Fibroblast of lung (primary cell): ENCODE results near the gene TMEM37. TPM values are rescaled to one million over a fixed set of nuclear protein-coding genes. Genes with fewer than 3 reads are reported as not detected.

Experiments used
- DNase-seq, 2 donors: peaks; one replicate each; pipeline versions ENCODE4 v3.0.0 to v3.0.0-alpha.2; 2010; ENCODE audit warnings: low read depth in 2 of 2
- H2AFZ ChIP-seq: 2 replicates; pipeline ENCODE4 v1.5.1; 2012; ENCODE audit warnings: low read length, control low read depth, inconsistent platforms
- H3K27ac ChIP-seq: 2 replicates; pipeline ENCODE4 v1.5.1; 2011; ENCODE audit warnings: low read length, control low read depth; ENCODE audit not compliant: insufficient read depth
- H3K27me3 ChIP-seq: 2 replicates; pipeline ENCODE4 v1.5.1; 2011; ENCODE audit warnings: mild to moderate bottlenecking, low read length; ENCODE audit not compliant: control insufficient read depth, insufficient read depth
- H3K36me3 ChIP-seq: 2 replicates; pipeline ENCODE4 v1.5.1; 2011; ENCODE audit warnings: low read length; ENCODE audit not compliant: control insufficient read depth, insufficient read depth
- H3K4me1 ChIP-seq: 2 replicates; pipeline ENCODE4 v1.5.1; 2011; ENCODE audit warnings: low read length; ENCODE audit not compliant: control insufficient read depth, insufficient read depth; ENCODE audit errors: extremely low read depth
- H3K4me2 ChIP-seq: 2 replicates; pipeline ENCODE4 v1.5.1; 2011; ENCODE audit warnings: low read length, control low read depth; ENCODE audit not compliant: insufficient read depth; ENCODE audit errors: extremely low read depth
- H3K4me3 ChIP-seq, 4 experiments: fragments of 200-600 bp in 1 of 4; sonication (generic) in 1 of 4; replicated peaks in 1 of 4; 2 replicates each; pipeline ENCODE4 v1.5.1; 2011 to 2016; ENCODE audit warnings: low read length in 4 of 4, low read depth in 3 of 4, mild to moderate bottlenecking in 3 of 4, control low read depth in 2 of 4, inconsistent platforms in 1 of 4, mixed read lengths in 1 of 4; ENCODE audit not compliant: insufficient read depth in 1 of 4; ENCODE audit errors: control extremely low read depth in 1 of 4
- H3K79me2 ChIP-seq: 2 replicates; pipeline ENCODE4 v1.5.1; 2012; ENCODE audit warnings: mild to moderate bottlenecking, low read length, inconsistent platforms; ENCODE audit not compliant: control insufficient read depth, insufficient read depth
- H3K9ac ChIP-seq: 2 replicates; pipeline ENCODE4 v1.5.1; 2011; ENCODE audit warnings: mild to moderate bottlenecking, low read length, control low read depth; ENCODE audit not compliant: insufficient read depth
- H3K9me3 ChIP-seq: 2 replicates; pipeline ENCODE4 v1.5.1; 2012; ENCODE audit warnings: low read depth, low read length; ENCODE audit not compliant: control insufficient read depth, insufficient read depth
- H4K20me1 ChIP-seq: 2 replicates; pipeline ENCODE4 v1.5.1; 2011; ENCODE audit warnings: low read length; ENCODE audit not compliant: control insufficient read depth, insufficient read depth; ENCODE audit errors: extremely low read depth
- EZH2 ChIP-seq: IDR thresholded peaks from 2 replicates; pipeline ENCODE4 v1.5.1; 2012; ENCODE audit warnings: low read length, control low read depth, mild to moderate bottlenecking; ENCODE audit errors: missing control alignments
- polyA plus RNA-seq, 2 donors: library from polyadenylated mRNA; depleted of rRNA in 1 of 2; stranded (reverse) in 1 of 2; unstranded in 1 of 2; fragments of >200 nt; gene quantifications; 2 replicates each; pipeline ENCODE4 v1.2.1, GENCODE V29; 2011 to 2012; ENCODE audit warnings: missing spikeins in 1 of 2
- total RNA-seq: library from RNA; depleted of rRNA; stranded (reverse); fragments of >200 nt; gene quantifications from 2 replicates; pipeline ENCODE4 v1.2.1, GENCODE V29; 2014
- TF ChIP-seq, protein P1 (sequence below), 2 donors: IDR thresholded peaks in 1 of 2; conservative IDR thresholded peaks in 1 of 2; 1 replicate in 1 of 2; 2 replicates in 1 of 2; pipeline ENCODE4 v1.5.1; 2011 to 2012; ENCODE audit warnings: low read length in 2 of 2, control low read depth in 1 of 2, inconsistent platforms in 1 of 2, low read depth in 1 of 2, mild to moderate bottlenecking in 1 of 2

The TMEM37 gene
- total and polyA plus RNA-seq, 2 donors (not counting 1 experiment from before 2014, with no cell fraction given): 0.50 to 0.99 TPM

DNA sequence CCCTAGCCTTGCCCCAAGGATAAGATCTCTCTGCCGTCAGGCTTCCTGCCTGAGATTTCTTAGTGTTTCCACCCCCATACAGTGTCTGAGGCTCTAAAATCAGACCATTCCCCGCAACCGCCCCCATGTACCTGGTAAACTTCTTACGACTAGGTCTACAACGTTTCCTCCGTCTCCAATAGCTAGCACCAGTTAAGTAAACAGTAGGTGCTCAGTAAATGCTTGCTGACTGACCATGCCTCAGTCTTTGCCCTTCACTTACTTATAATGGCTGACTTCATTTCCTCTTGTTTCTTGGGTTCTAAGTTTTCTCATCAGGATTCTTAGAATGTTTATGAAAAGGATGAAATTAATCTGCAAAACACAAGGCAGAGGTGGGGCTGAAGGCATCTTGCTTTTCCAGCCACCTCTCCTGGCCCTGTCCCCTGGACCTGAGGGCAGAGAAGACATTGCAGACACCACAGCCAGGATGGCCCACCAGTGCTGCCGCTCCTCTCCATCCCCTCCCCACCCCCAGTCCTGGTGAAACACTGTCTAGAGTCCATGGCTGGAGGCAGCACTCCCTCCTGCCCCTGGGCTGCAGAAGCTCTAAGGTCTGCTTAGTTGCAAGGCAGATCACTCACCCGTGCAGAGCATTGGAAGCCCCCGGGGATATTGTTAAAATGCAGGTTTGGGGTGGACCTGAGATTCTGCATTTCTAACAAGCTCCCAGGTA lies 16.9 kb downstream of the TMEM37 start:
- H2AFZ ChIP-seq: no peak overlapping the region
- H3K4me2 ChIP-seq: no peak overlapping the region
- no peaks in the 10 kb centered on the region for H3K9me3 ChIP-seq
- peaks cover 7% of the 10 kb centered on the region for H3K27me3 ChIP-seq
- TF ChIP-seq, protein P1, sequence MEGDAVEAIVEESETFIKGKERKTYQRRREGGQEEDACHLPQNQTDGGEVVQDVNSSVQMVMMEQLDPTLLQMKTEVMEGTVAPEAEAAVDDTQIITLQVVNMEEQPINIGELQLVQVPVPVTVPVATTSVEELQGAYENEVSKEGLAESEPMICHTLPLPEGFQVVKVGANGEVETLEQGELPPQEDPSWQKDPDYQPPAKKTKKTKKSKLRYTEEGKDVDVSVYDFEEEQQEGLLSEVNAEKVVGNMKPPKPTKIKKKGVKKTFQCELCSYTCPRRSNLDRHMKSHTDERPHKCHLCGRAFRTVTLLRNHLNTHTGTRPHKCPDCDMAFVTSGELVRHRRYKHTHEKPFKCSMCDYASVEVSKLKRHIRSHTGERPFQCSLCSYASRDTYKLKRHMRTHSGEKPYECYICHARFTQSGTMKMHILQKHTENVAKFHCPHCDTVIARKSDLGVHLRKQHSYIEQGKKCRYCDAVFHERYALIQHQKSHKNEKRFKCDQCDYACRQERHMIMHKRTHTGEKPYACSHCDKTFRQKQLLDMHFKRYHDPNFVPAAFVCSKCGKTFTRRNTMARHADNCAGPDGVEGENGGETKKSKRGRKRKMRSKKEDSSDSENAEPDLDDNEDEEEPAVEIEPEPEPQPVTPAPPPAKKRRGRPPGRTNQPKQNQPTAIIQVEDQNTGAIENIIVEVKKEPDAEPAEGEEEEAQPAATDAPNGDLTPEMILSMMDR (conservative IDR thresholded peaks at IDR 0.05 in 1 of 2, IDR thresholded peaks at IDR 0.05 in 1 of 2; ENCODE audit: low read depth in 1 of 2, low read length in 2 of 2): no peak
- TF ChIP-seq EZH2: no peak
- H3K79me2 ChIP-seq: no peaks in the 10 kb centered on the region
- H3K4me3 ChIP-seq: no peak overlapping the region
- no peaks in the 10 kb centered on the region for H3K4me1 ChIP-seq
- H3K36me3 ChIP-seq: no peaks in the 10 kb centered on the region
- no peak overlapping the region for H3K27ac ChIP-seq
- H3K9ac ChIP-seq: no peak overlapping the region
- no peaks in the 10 kb centered on the region for H4K20me1 ChIP-seq
- DNase-seq: no peak

- no peak overlapping the region for H3K27ac ChIP-seq
- no peak overlapping the region for H3K4me3 ChIP-seq
- TF ChIP-seq, protein P1 (conservative IDR thresholded peaks at IDR 0.05 in 1 of 2, IDR thresholded peaks at IDR 0.05 in 1 of 2; ENCODE audit: low read depth in 1 of 2, low read length in 2 of 2): no peak
- H3K9ac ChIP-seq: no peak overlapping the region
- H3K4me2 ChIP-seq: no peak overlapping the region
- no peak overlapping the region for H2AFZ ChIP-seq
- no peaks in the 10 kb centered on the region for H3K79me2 ChIP-seq
- H3K9me3 ChIP-seq: no peaks in the 10 kb centered on the region
- no peaks in the 10 kb centered on the region for H3K36me3 ChIP-seq
- H4K20me1 ChIP-seq: no peaks in the 10 kb centered on the region
- H3K27me3 ChIP-seq: peaks cover 7% of the 10 kb centered on the region
- no peaks in the 10 kb centered on the region for H3K4me1 ChIP-seq
- no peak for DNase-seq
Observed at GRCh38 chr2:119449521-119449920, 17.9 kb downstream of the TMEM37 start.

GRCh38 chr2:119451336-119452050 lies 19.8 kb downstream of the TMEM37 start:
- H3K36me3 ChIP-seq: no peaks in the 10 kb centered on the region
- H3K4me2 ChIP-seq: no peak overlapping the region
- H3K27ac ChIP-seq: no peak overlapping the region
- H2AFZ ChIP-seq: no peak overlapping the region
- peaks cover 4% of the 10 kb centered on the region for H3K27me3 ChIP-seq
- H3K9ac ChIP-seq: no peak overlapping the region
- H3K9me3 ChIP-seq: no peaks in the 10 kb centered on the region
- no peaks in the 10 kb centered on the region for H3K79me2 ChIP-seq
- TF ChIP-seq, protein P1 (conservative IDR thresholded peaks at IDR 0.05 in 1 of 2, IDR thresholded peaks at IDR 0.05 in 1 of 2; ENCODE audit: low read depth in 1 of 2, low read length in 2 of 2): no peak
- TF ChIP-seq EZH2: no peak
- H4K20me1 ChIP-seq: no peaks in the 10 kb centered on the region
- H3K4me3 ChIP-seq: no peak overlapping the region
- DNase-seq: no peak
- H3K4me1 ChIP-seq: no peaks in the 10 kb centered on the region
